Vagina (tissue), 2 donors: ENCODE results near the gene UTP14A.

ENCODE experiments used
- CTCF ChIP-seq, 3 experiments: fragments of 450-650 bp in 2 of 3; fragments of 200-600 bp in 1 of 3; sonication (generic) in 1 of 3; IDR thresholded peaks; one replicate each; pipeline ENCODE4 v1.5.1; 2017 to 2019; ENCODE audit warnings: antibody characterized with exemption in 3 of 3, mild to moderate bottlenecking in 2 of 3, moderate library complexity in 2 of 3
- POLR2AphosphoS5 ChIP-seq, 2 donors: sonication (generic); formaldehyde crosslinking; IDR thresholded peaks; one replicate each; pipeline ENCODE4 v1.9.0; 2017; ENCODE audit warnings: antibody characterized with exemption in 2 of 2, mild to moderate bottlenecking in 2 of 2, low read depth in 1 of 2; ENCODE audit not compliant: insufficient read depth in 1 of 2

GRCh38 chrX:129956765-129957164, 50.8 kb downstream of the UTP14A start:
- no peak for TF ChIP-seq POLR2AphosphoS5 (IDR thresholded peaks at IDR 0.05; ENCODE audit: insufficient read depth in 1 of 2, low read depth in 1 of 2)
- no peak for TF ChIP-seq CTCF (IDR thresholded peaks at IDR 0.05)
